ENCODE data around the gene CASP6.
"Not testable (repeated sequence)": the region's sequence is repeated elsewhere in the genome, so short reads cannot be mapped to it uniquely, and the experiment has no call there.

GRCh38 chr4:109678472-109678871 is 24.8 kb downstream of the CASP6 start:
- TF ChIP-seq CTCF, EP300 (IDR thresholded peaks at IDR 0.05): not testable (repeated sequence)
